MCF 10A (cell line): Measurements from ENCODE around the gene TEX44. TPM values are rescaled to one million over a fixed set of nuclear protein-coding genes. Genes with fewer than 3 reads are reported as not detected.

ENCODE experiments used
- BruUV-seq: library from RNA; stranded (reverse); fragments of 400-500 nt; replicated peaks from 2 replicates; lab custom pipeline; 2021; lab: Mats Ljungman, UMichigan
- CTCF ChIA-PET: fragments of 300-600 bp; sonication (Branson Sonifier 250); formaldehyde crosslinking; extraction: SDS; loops from one replicate; lab custom pipeline; 2021; ENCODE audit warnings: antibody characterized with exemption, inconsistent platforms; lab: Yijun Ruan, JAX
- POLR2A ChIA-PET: fragments of 300-600, 350-650 bp; sonication (Branson Sonifier 250); formaldehyde crosslinking; extraction: SDS; loops from one replicate; lab custom pipeline; 2020; ENCODE audit warnings: antibody characterized with exemption, inconsistent platforms; lab: Yijun Ruan, JAX
- DNase-seq: peaks from one replicate; pipeline ENCODE4 v3.0.0-alpha.2; 2018; ENCODE audit not compliant: unreplicated experiment
- H3K27ac Mint-ChIP-seq: one replicate; pipeline ENCODE4 v1.8.0; 2022; ENCODE audit warnings: mild to moderate bottlenecking, low read depth, mixed read lengths; ENCODE audit not compliant: unreplicated experiment
- H3K27me3 Mint-ChIP-seq: one replicate; pipeline ENCODE4 v1.8.0; 2022; ENCODE audit warnings: mixed read lengths; ENCODE audit not compliant: insufficient read depth, unreplicated experiment
- H3K36me3 Mint-ChIP-seq: one replicate; pipeline ENCODE4 v1.8.0; 2022; ENCODE audit warnings: mild to moderate bottlenecking, moderate library complexity, mixed read lengths; ENCODE audit not compliant: insufficient read depth, unreplicated experiment
- H3K4me1 Mint-ChIP-seq: one replicate; pipeline ENCODE4 v1.8.0; 2022; ENCODE audit warnings: mixed read lengths; ENCODE audit not compliant: insufficient read depth, unreplicated experiment
- H3K4me3 Mint-ChIP-seq: one replicate; pipeline ENCODE4 v1.8.0; 2022; ENCODE audit warnings: mild to moderate bottlenecking, moderate library complexity, mixed read lengths; ENCODE audit not compliant: unreplicated experiment
- H3K9me3 Mint-ChIP-seq: one replicate; pipeline ENCODE4 v1.8.0; 2022; ENCODE audit warnings: mixed read lengths; ENCODE audit not compliant: unreplicated experiment
- CTCF ChIP-seq: fragments of 200-600 bp; IDR thresholded peaks from one replicate; pipeline ENCODE4 v1.8.0; 2022; ENCODE audit warnings: antibody characterized with exemption, mild to moderate bottlenecking; ENCODE audit not compliant: unreplicated experiment
- intact Hi-C: fragments of 100-400 bp; cut with micrococcal nuclease; formaldehyde crosslinking; loops from 2 replicates; pipeline ENCODE4 v1.14.1; 2022
- total RNA-seq: library from RNA; stranded (reverse); gene quantifications from 2 replicates; pipeline ENCODE4 v1.2.3, GENCODE V29; 2022

TEX44 gene
- total RNA-seq, 1 experiment from 2014 or later, result not detected

- Mint-ChIP-seq H3K27me3 (no peaks in the 10 kb centered on the region), H3K4me1 (no peaks in the 10 kb centered on the region), H3K9me3 (peaks cover 1% of the 10 kb centered on the region), H3K36me3 (no peaks in the 10 kb centered on the region), H3K27ac (no peak overlapping the region), H3K4me3 (no peak overlapping the region)
- no peak for DNase-seq
- CTCF ChIA-PET, result interaction anchor here (0.8 to 1.5 kb wide), 3 partner anchors 10 to 16 kb away, joined by 3 to 5 read pairs (median 4); no protein-coding TSS in a partner anchor
- intact Hi-C loops, result no loop called here
- POLR2A ChIA-PET, result no interaction called here
- no peak for TF ChIP-seq CTCF
- BruUV-seq, result no TSS peak
These were observed 45.2 kb upstream of the TEX44 start for GRCh38 chr2:231547315-231548110.

- intact Hi-C loops, result no loop called here
- ChIA-PET POLR2A (no interaction called here), CTCF (interaction anchor here (0.9 to 1.0 kb wide), 2 partner anchors 22 to 53 kb away, joined by 3 read pairs; no protein-coding TSS in a partner anchor)
- H3K4me3 Mint-ChIP-seq, result no peak overlapping the region
- no peak for TF ChIP-seq CTCF
- H3K27ac Mint-ChIP-seq, result no peak overlapping the region
- H3K36me3 Mint-ChIP-seq, result no peaks in the 10 kb centered on the region
- peaks cover 14% of the 10 kb centered on the region for H3K9me3 Mint-ChIP-seq
- no peak for DNase-seq
- H3K27me3 Mint-ChIP-seq, result no peaks in the 10 kb centered on the region
- H3K4me1 Mint-ChIP-seq, result no peaks in the 10 kb centered on the region
- no TSS peak for BruUV-seq
These were observed 43.9 kb upstream of the TEX44 start for GRCh38 chr2:231548752-231549151.

DNA sequence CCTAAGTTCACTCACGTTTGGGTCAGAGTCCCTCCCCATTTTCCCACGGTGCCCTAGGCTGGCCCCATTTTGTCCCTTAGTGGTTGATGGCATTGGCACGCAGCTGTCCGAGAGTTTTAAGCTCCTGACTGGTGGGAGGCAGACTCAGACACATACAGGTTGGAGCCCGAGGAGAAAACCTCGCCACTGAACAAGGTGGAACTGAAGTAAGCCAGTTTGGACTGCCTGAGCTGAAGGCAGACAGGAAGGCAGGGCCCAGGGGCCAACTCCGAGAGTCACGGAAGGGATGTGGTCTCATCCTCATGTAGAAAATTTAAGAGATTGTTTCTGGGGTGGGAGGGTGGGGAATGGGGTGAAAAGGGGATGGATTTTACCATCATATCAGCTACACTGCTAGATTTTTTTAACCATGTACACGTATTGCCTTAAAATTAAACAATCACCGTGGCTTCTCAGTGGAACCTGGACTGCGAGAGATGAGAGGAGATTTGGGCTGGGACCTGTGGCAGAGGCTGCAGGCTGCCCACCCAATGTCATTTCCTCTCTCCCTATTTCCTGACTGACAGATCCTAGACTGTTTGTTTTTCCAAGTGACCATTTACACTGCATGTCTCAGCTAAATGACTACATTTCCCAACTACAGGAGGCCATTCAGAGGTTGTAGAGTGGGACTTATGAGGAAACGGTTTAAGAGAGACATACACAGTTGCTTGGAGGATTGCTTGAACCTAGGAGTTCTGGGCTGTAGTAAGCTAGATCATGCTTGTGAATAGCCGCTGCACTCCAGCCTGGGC lies 43.0 kb upstream of the TEX44 start:
- Mint-ChIP-seq H3K36me3 (no peaks in the 10 kb centered on the region), H3K4me1 (no peaks in the 10 kb centered on the region), H3K27me3 (no peaks in the 10 kb centered on the region), H3K27ac (no peak overlapping the region), H3K4me3 (no peak overlapping the region), H3K9me3 (peaks cover 14% of the 10 kb centered on the region)
- no peak for DNase-seq
- BruUV-seq, result no TSS peak
- ChIA-PET POLR2A (interaction anchor here (0.6 kb wide), 1 partner anchor 30 kb away, joined by 5 read pairs; no protein-coding TSS in a partner anchor), CTCF (interaction anchor here (0.9 to 1.0 kb wide), 2 partner anchors 21 to 52 kb away, joined by 3 read pairs; no protein-coding TSS in a partner anchor)
- no peak for TF ChIP-seq CTCF
- intact Hi-C loops, result no loop called here

DNA sequence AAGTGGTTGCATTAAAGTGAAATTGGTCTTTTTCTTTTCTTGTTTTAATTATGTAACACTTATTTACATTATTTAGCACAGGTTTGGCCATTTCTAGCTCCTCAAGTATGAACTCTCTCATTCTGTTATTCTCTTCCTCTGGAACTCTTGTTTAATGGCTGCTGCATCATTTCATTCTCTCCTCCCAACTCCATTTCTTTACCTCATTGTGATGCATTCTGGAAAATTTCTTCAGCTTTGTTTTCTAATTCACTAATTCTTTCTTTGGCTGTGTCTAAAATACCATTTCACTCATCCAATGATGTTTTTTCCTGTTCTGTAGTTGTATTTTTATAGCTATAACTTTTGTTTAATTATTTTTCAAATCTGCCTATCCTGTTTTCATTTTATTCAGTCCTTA lies 39.9 kb upstream of the TEX44 start:
- H3K27ac Mint-ChIP-seq, result no peak overlapping the region
- H3K9me3 Mint-ChIP-seq, result peaks cover 14% of the 10 kb centered on the region
- CTCF ChIA-PET, result interaction anchor here (0.6 to 1.5 kb wide), 4 partner anchors 10 to 918 kb away, joined by 3 to 6 read pairs (median 4); no protein-coding TSS in a partner anchor
- no TSS peak for BruUV-seq
- H3K27me3 Mint-ChIP-seq, result no peaks in the 10 kb centered on the region
- H3K36me3 Mint-ChIP-seq, result no peaks in the 10 kb centered on the region
- intact Hi-C loops, result no loop called here
- H3K4me3 Mint-ChIP-seq, result no peak overlapping the region
- DNase-seq, result no peak
- POLR2A ChIA-PET, result interaction anchor here (0.6 kb wide), 1 partner anchor 73 kb away, joined by 3 read pairs; no protein-coding TSS in a partner anchor
- TF ChIP-seq CTCF, result no peak
- no peaks in the 10 kb centered on the region for H3K4me1 Mint-ChIP-seq
